Measurements from ENCODE around the gene ADGRD1. TPM values are rescaled to one million over a fixed set of nuclear protein-coding genes. Genes with fewer than 3 reads are reported as not detected.
A peak's percentile ranks its signal among the peaks of the same experiment; 100 is the strongest.

Gene ADGRD1
- total and polyA plus RNA-seq, 2 of the 8 experiments (the other 6 are each of a cell fraction or from before 2014, with no cell fraction given), result 0.36 to 0.48 TPM

GRCh38 chr12:131014343-131014742, 60.6 kb downstream of the ADGRD1 start:
- Histone ChIP-seq H3K79me1 (ENCODE audit: low read depth, low read length) (no peaks in the 10 kb centered on the region), H4K91ac (replicated peaks; ENCODE audit: insufficient read length, low read length) (no peak overlapping the region), H2AK5ac (ENCODE audit: low read depth, low read length) (no peak overlapping the region), H3K4me1 (replicated peaks in 1 of 4; ENCODE audit: control insufficient read depth in 3 of 4, insufficient read depth in 4 of 4, low read length in 3 of 4) (peaks cover 0 to 2% (median under 1%) of the 10 kb centered on the region in 4 experiments; a peak in 1 of 7 replicates), H3K4ac (replicated peaks; ENCODE audit: insufficient read length, low read depth, low read length) (no peak overlapping the region), H2BK15ac (ENCODE audit: low read length) (no peak overlapping the region), H2BK5ac (ENCODE audit: low read depth, low read length) (no peak overlapping the region), H3K56ac (replicated peaks; ENCODE audit: insufficient read length, low read depth, low read length) (no peak overlapping the region), H3K27ac (ENCODE audit: low read depth, low read length) (no peak overlapping the region), H3K23me2 (ENCODE audit: low read depth, low read length) (no peaks in the 10 kb centered on the region; the same call in 1 of the 2 replicates), H2BK12ac (ENCODE audit: low read depth, low read length) (no peak overlapping the region), H3K18ac (ENCODE audit: extremely low read depth, low read length) (no peak overlapping the region), H3K9ac (replicated peaks in 1 of 4; ENCODE audit: extremely low read depth in 1 of 4, low read depth in 3 of 4, low read length in 3 of 4) (no peak overlapping the region), H2BK120ac (replicated peaks; ENCODE audit: low read depth, low read length) (no peak overlapping the region), H3K14ac (ENCODE audit: insufficient read length) (no peak overlapping the region), H3K79me2 (ENCODE audit: control insufficient read depth in 1 of 2, insufficient read depth in 2 of 2, low read length in 2 of 2) (no peaks in the 10 kb centered on the region), H4K8ac (ENCODE audit: extremely low read depth, insufficient read depth, low read length) (no peak overlapping the region), H4K20me1 (replicated peaks in 1 of 2; ENCODE audit: control insufficient read depth in 1 of 2, insufficient read depth in 2 of 2, low read length in 2 of 2) (peaks cover 0 to 6% of the 10 kb centered on the region in 2 experiments), H3K9me3 (ENCODE audit: insufficient read depth in 2 of 2, low read depth in 1 of 2, low read length in 1 of 2) (no peaks in the 10 kb centered on the region), H2BK20ac (ENCODE audit: low read length) (no peak overlapping the region), H3K23ac (ENCODE audit: insufficient read length) (no peak overlapping the region), H3K36me3 (ENCODE audit: control insufficient read depth in 2 of 4, insufficient read depth in 4 of 4, low read length in 3 of 4) (no peaks in the 10 kb centered on the region), H3K4me3 (ENCODE audit: extremely low read depth in 1 of 4, insufficient read depth in 2 of 4, low read depth in 3 of 4, low read length in 4 of 4) (no peak overlapping the region), H3K4me2 (ENCODE audit: insufficient read depth in 1 of 2, low read depth in 2 of 2, low read length in 2 of 2) (no peak overlapping the region), H3K27me3 (replicated peaks in 1 of 4; ENCODE audit: control insufficient read depth in 3 of 4, extremely low read depth in 1 of 4, insufficient read depth in 3 of 4, low read length in 3 of 4) (peaks cover 0 to 2% (median 0%) of the 10 kb centered on the region in 4 experiments; a peak in 1 of 7 replicates), H2AFZ (ENCODE audit: low read length) (no peak overlapping the region), H4K5ac (ENCODE audit: insufficient read length, low read depth, low read length) (no peak overlapping the region)
- DNase-seq (ENCODE audit: low read depth in 1 of 2, low spot score in 2 of 2), result no peak
- 84% methylated on average over 14 of the region's 14 CpGs; no CpG with 5 or more reads in 1 of the 2 experiments for WGBS, 2 experiments (ENCODE audit: extremely low coverage in 1 of 2, insufficient coverage in 1 of 2, insufficient read length in 1 of 2, insufficient replicate concordance in 2 of 2, low coverage in 1 of 2, low lambda C conversion rate in 2 of 2, missing lambda C conversion rate in 1 of 2)
- ChIA-PET CTCF (ENCODE audit: partially characterized antibody) (interaction anchor here (0.9 to 1.2 kb wide), 2 partner anchors 28 to 98 kb away, joined by 3 read pairs; no protein-coding TSS in a partner anchor), POLR2A (ENCODE audit: partially characterized antibody) (no interaction called here)
- no peak for FAIRE-seq
- peak; percentile 29; the same call in 1 of the 2 replicates for TF ChIP-seq E2F6 (IDR thresholded peaks at IDR 0.05)
- no peak for TF ChIP-seq CBX8 (IDR thresholded peaks at IDR 0.05; ENCODE audit: borderline replicate concordance, low read depth, low read length)
- no peak for TF ChIP-seq USF2 (IDR thresholded peaks at IDR 0.05; ENCODE audit: low read length)
- no peak for TF ChIP-seq MAFK (IDR thresholded peaks at IDR 0.05; ENCODE audit: low read depth, low read length)
- no peak for TF ChIP-seq POLR2A (IDR thresholded peaks at IDR 0.05; ENCODE audit: control extremely low read depth in 1 of 2, low read depth in 2 of 2, low read length in 2 of 2)
- no peak for TF ChIP-seq ASH2L (IDR thresholded peaks at IDR 0.05; ENCODE audit: low read length)
- TF ChIP-seq ZNF274 (IDR thresholded peaks at IDR 0.05; ENCODE audit: borderline replicate concordance, extremely low read depth, low read length), result no peak
- TF ChIP-seq GTF2F1 (IDR thresholded peaks at IDR 0.05; ENCODE audit: borderline replicate concordance, low read depth, low read length), result no peak
- no peak for TF ChIP-seq TCF12 (IDR thresholded peaks at IDR 0.05; ENCODE audit: low read depth, low read length)
- peak; percentile 43; the same call in 1 of the 2 replicates for TF ChIP-seq MAX (IDR thresholded peaks at IDR 0.05)
- no peak for TF ChIP-seq JUND (IDR thresholded peaks at IDR 0.05; ENCODE audit: low read length)
- no peak for TF ChIP-seq CTBP2 (IDR thresholded peaks at IDR 0.05; ENCODE audit: borderline replicate concordance, insufficient read depth, insufficient read length, low read length)
- TF ChIP-seq CBX5 (IDR thresholded peaks at IDR 0.05; ENCODE audit: low read depth, low read length), result no peak

Data from H1 (cell line).